Breast epithelium (tissue), 3 donors: ENCODE data around the gene TRPM3.

Experiments used
- POLR2A ChIP-seq: fragments of 450-650 bp; IDR thresholded peaks from one replicate; pipeline ENCODE4 v1.6.1; 2016; ENCODE audit warnings: antibody characterized with exemption, mild to moderate bottlenecking, moderate library complexity
- POLR2AphosphoS5 ChIP-seq, 3 donors: sonication (generic); formaldehyde crosslinking; IDR thresholded peaks; one replicate each; pipeline ENCODE4 v1.6.1; 2017; ENCODE audit warnings: antibody characterized with exemption in 3 of 3
- TF ChIP-seq, protein P1 (sequence below), 3 donors: fragments of 450-650 bp; IDR thresholded peaks; one replicate each; pipeline ENCODE4 v1.5.1; 2016 to 2017; ENCODE audit warnings: antibody characterized with exemption in 3 of 3, mild to moderate bottlenecking in 3 of 3, moderate library complexity in 3 of 3

DNA sequence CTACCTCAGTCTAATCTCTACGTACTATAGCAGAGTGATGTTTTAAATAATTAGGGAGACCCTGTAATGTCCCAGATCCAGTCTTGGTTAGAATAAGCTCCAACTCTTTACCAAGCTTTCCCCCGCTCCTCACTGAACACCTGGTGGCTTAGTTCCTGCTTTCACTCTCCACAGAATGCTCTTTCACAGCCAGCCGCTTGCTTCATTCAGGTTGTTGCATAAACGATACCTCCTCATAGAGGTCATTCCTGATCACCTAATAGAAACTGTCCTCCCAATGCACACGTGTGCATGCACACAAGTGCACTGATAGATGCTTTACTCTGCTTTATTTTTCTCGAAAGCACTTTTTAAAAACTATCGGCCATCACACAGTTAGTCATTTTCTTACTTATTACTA, 298.1 kb downstream of the TRPM3 start:
- TF ChIP-seq POLR2AphosphoS5 (IDR thresholded peaks at IDR 0.05) (no peak), POLR2A (no peak)
- TF ChIP-seq, protein P1, sequence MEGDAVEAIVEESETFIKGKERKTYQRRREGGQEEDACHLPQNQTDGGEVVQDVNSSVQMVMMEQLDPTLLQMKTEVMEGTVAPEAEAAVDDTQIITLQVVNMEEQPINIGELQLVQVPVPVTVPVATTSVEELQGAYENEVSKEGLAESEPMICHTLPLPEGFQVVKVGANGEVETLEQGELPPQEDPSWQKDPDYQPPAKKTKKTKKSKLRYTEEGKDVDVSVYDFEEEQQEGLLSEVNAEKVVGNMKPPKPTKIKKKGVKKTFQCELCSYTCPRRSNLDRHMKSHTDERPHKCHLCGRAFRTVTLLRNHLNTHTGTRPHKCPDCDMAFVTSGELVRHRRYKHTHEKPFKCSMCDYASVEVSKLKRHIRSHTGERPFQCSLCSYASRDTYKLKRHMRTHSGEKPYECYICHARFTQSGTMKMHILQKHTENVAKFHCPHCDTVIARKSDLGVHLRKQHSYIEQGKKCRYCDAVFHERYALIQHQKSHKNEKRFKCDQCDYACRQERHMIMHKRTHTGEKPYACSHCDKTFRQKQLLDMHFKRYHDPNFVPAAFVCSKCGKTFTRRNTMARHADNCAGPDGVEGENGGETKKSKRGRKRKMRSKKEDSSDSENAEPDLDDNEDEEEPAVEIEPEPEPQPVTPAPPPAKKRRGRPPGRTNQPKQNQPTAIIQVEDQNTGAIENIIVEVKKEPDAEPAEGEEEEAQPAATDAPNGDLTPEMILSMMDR (IDR thresholded peaks at IDR 0.05), result no peak
